C4-2B (cell line): ENCODE measurements around the gene PPFIBP1.

Source experiments
- CTCF ChIP-seq: fragments of 450-650 bp; conservative IDR thresholded peaks from 2 replicates; pipeline ENCODE4 v1.5.1; 2017; ENCODE audit warnings: mild to moderate bottlenecking
- ZFX ChIP-seq: fragments of 450-650 bp; IDR thresholded peaks from 2 replicates; pipeline ENCODE4 v1.6.1; 2017

DNA sequence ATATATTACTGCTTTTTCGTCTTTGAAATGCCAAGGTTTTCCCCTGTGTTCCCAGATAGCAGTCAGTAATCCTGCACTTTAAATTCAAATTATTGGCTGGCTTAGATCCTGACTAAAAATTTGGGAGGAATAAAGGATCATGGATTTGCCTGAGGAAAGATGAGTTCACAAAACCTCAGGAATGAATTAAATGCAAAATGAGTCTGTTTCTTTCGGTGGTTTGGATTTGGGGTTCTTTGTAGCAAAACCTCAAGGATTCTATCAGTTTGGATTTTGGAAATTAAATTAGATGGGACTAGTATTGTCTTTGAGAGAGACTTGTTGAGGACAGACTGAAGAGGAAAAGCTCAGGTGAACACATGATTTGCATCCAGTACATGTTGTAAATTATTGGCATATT is 36.1 kb downstream of the PPFIBP1 start:
- TF ChIP-seq CTCF (no peak), ZFX (no peak)
